Effector memory CD8-positive, alpha-beta T cell (primary cell): Measurements from ENCODE around the gene EIF4G3.

ENCODE experiments used
- ATAC-seq: fragments of 150-1000 bp; cut with Tn5 transposase; replicated peaks from 2 replicates; pipeline ENCODE4 v1.10.0; 2021; ENCODE audit warnings: mild to moderate bottlenecking, moderate library complexity
- DNase-seq, 3 experiments: peaks; one replicate each; pipeline ENCODE4 v3.0.0; 2021
- H3K27ac Mint-ChIP-seq, 2 donors: one replicate each; pipeline ENCODE4 v1.8.0; 2022; ENCODE audit warnings: mild to moderate bottlenecking in 2 of 2, mixed read lengths in 2 of 2, moderate library complexity in 2 of 2
- H3K27me3 Mint-ChIP-seq, 2 donors: one replicate each; pipeline ENCODE4 v1.8.0; 2022; ENCODE audit warnings: mixed read lengths in 2 of 2
- H3K36me3 Mint-ChIP-seq: one replicate; pipeline ENCODE4 v1.8.0; 2022; ENCODE audit warnings: mild to moderate bottlenecking, moderate library complexity, mixed read lengths; ENCODE audit not compliant: insufficient read depth
- H3K4me1 Mint-ChIP-seq, 2 donors: one replicate each; pipeline ENCODE4 v1.8.0; 2022; ENCODE audit warnings: low read depth in 2 of 2, mixed read lengths in 2 of 2
- H3K4me3 Mint-ChIP-seq, 2 donors: one replicate each; pipeline ENCODE4 v1.8.0; 2022; ENCODE audit warnings: mild to moderate bottlenecking in 2 of 2, mixed read lengths in 2 of 2, moderate library complexity in 2 of 2
- H3K9me3 Mint-ChIP-seq, 2 donors: one replicate each; pipeline ENCODE4 v1.8.0; 2022; ENCODE audit warnings: mixed read lengths in 2 of 2

Gene EIF4G3

GRCh38 chr1:20903437-20903836 is 273.3 kb downstream of the EIF4G3 start:
- DNase-seq = no peak
- no peaks in the 10 kb centered on the region for H3K9me3 Mint-ChIP-seq
- no peak overlapping the region for H3K4me3 Mint-ChIP-seq
- H3K27ac Mint-ChIP-seq = no peak overlapping the region
- peaks cover 2 to 6% of the 10 kb centered on the region in 2 donors for H3K4me1 Mint-ChIP-seq
- no peaks in the 10 kb centered on the region for H3K27me3 Mint-ChIP-seq
- H3K36me3 Mint-ChIP-seq = peaks cover 4% of the 10 kb centered on the region
- peak; percentile 84 for ATAC-seq

DNA sequence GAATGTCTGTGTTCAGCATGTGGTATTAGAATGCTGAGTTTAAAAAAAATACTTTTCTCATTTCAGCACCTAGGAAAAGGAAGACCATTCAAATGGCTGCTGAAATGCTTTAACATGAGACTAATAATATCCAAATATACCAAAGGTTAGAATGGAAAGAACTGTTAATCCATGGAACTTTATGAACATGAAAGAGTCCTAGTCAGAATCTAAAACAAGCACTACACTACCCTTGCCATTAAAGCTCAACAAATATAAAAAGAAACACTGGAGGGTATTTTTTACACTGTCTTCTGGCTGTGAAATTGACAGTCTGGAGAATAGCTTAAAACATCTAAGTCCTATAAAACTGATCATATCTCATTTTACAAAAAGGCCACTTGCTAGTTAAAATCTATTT is 276.6 kb downstream of the EIF4G3 start:
- ATAC-seq (no peak), DNase-seq (no peak)
- Mint-ChIP-seq H3K36me3 (peaks cover 4% of the 10 kb centered on the region), H3K4me1 (peaks cover 2 to 6% of the 10 kb centered on the region in 2 donors), H3K9me3 (no peaks in the 10 kb centered on the region), H3K27me3 (no peaks in the 10 kb centered on the region), H3K27ac (peak overlapping the region in 1 of 2 donors; percentile 32), H3K4me3 (no peak overlapping the region)

- DNase-seq (no peak), ATAC-seq (no peak)
- no peak overlapping the region for H3K4me3 Mint-ChIP-seq
- H3K27ac Mint-ChIP-seq = peak overlapping the region in 1 of 2 donors; percentile 32
- H3K4me1 Mint-ChIP-seq = peaks cover 2 to 6% of the 10 kb centered on the region in 2 donors
- H3K27me3 Mint-ChIP-seq = no peaks in the 10 kb centered on the region
- peaks cover 10% of the 10 kb centered on the region for H3K36me3 Mint-ChIP-seq
- H3K9me3 Mint-ChIP-seq = no peaks in the 10 kb centered on the region
These were observed 277.3 kb downstream of the EIF4G3 start for GRCh38 chr1:20899154-20899972.

GRCh38 chr1:20896826-20897225 is 279.9 kb downstream of the EIF4G3 start:
- Mint-ChIP-seq H3K36me3 (peaks cover 27% of the 10 kb centered on the region), H3K27ac (no peak overlapping the region), H3K9me3 (no peaks in the 10 kb centered on the region), H3K27me3 (no peaks in the 10 kb centered on the region), H3K4me3 (no peak overlapping the region), H3K4me1 (no peaks in the 10 kb centered on the region)
- ATAC-seq (no peak), DNase-seq (no peak)

GRCh38 chr1:20893931-20894330 is 282.8 kb downstream of the EIF4G3 start:
- Mint-ChIP-seq H3K36me3 (peaks cover 52% of the 10 kb centered on the region), H3K4me1 (no peaks in the 10 kb centered on the region), H3K9me3 (no peaks in the 10 kb centered on the region), H3K4me3 (no peak overlapping the region), H3K27ac (peak overlapping the region in 1 of 2 donors; percentile 10), H3K27me3 (no peaks in the 10 kb centered on the region)
- DNase-seq (no peak), ATAC-seq (no peak)

GRCh38 chr1:20891091-20891490 is 285.6 kb downstream of the EIF4G3 start:
- ATAC-seq (no peak), DNase-seq (no peak)
- no peaks in the 10 kb centered on the region for H3K27me3 Mint-ChIP-seq
- H3K36me3 Mint-ChIP-seq = peaks cover 56% of the 10 kb centered on the region
- no peaks in the 10 kb centered on the region for H3K9me3 Mint-ChIP-seq
- H3K4me1 Mint-ChIP-seq = no peaks in the 10 kb centered on the region
- H3K4me3 Mint-ChIP-seq = no peak overlapping the region
- H3K27ac Mint-ChIP-seq = no peak overlapping the region

GRCh38 chr1:20887246-20887645 is 289.5 kb downstream of the EIF4G3 start:
- Mint-ChIP-seq H3K36me3 (peaks cover 37% of the 10 kb centered on the region), H3K27ac (no peak overlapping the region), H3K27me3 (no peaks in the 10 kb centered on the region), H3K9me3 (no peaks in the 10 kb centered on the region), H3K4me1 (no peaks in the 10 kb centered on the region), H3K4me3 (no peak overlapping the region)
- DNase-seq (no peak), ATAC-seq (no peak)

DNA sequence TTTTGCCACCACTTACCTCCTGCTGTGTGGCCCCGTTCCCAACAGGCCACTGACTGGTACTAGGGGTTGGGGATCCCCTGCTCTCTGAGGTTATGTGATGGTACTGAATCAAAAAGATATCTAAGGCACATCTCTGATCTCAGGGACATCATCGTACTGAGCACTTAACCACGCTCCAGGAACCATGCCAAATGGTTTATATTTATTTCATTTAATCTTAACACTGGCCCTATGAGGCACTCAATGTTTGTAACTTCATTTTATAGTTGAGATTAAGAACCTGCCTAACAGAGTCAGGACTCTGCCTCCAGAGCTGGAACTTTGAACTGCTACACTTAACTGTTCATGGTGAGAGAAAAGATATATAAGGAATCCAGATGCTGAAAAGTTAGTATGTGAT is 291.6 kb downstream of the EIF4G3 start:
- ATAC-seq (no peak), DNase-seq (no peak)
- Mint-ChIP-seq H3K27ac (no peak overlapping the region), H3K4me1 (no peaks in the 10 kb centered on the region), H3K9me3 (no peaks in the 10 kb centered on the region), H3K4me3 (no peak overlapping the region), H3K27me3 (no peaks in the 10 kb centered on the region), H3K36me3 (peaks cover 21% of the 10 kb centered on the region)

DNA sequence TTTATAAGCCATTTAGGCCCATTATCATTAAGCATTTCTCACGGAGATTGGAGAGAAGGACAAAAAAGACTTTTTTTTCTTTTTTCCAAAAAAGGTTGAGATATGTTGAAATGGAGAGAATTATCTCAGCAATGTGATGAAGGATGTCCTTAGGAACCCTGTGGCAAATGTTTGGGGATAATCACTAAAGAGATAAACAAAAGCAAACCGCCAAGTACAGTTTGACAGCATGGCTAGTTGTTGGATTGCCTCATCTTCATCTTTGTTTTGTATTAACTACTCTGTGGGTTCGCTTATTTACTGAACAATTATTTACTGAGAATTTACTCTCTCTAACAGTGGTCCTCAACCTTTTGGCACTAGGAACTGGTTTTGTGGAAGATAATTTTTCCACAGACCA is 292.2 kb downstream of the EIF4G3 start:
- Mint-ChIP-seq H3K27me3 (no peaks in the 10 kb centered on the region), H3K36me3 (peaks cover 16% of the 10 kb centered on the region), H3K4me3 (no peak overlapping the region), H3K27ac (no peak overlapping the region), H3K4me1 (no peaks in the 10 kb centered on the region), H3K9me3 (no peaks in the 10 kb centered on the region)
- DNase-seq (no peak), ATAC-seq (no peak)

DNA sequence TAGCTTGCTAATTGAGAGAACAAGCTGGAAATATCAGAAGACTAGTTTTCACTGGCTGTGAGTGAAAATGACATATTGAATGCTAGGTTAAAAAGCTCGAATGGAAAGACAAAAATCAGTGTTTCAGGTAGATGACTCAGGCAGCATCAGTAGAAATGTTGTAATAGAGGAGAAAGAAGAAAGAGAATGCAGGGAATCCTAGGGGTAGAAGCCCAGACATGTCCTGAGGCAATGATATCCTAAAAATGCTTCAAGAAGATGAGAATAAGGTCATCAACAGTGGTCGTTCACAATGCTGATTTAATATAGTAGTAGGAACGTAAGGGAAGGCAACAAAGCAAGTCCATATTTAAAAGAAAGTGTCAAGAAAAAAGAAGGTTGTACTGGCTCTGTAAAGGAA is 292.9 kb downstream of the EIF4G3 start:
- DNase-seq (no peak), ATAC-seq (no peak)
- no peak overlapping the region for H3K4me3 Mint-ChIP-seq
- no peak overlapping the region for H3K27ac Mint-ChIP-seq
- H3K36me3 Mint-ChIP-seq = peaks cover 8% of the 10 kb centered on the region
- H3K27me3 Mint-ChIP-seq = no peaks in the 10 kb centered on the region
- no peaks in the 10 kb centered on the region for H3K9me3 Mint-ChIP-seq
- no peaks in the 10 kb centered on the region for H3K4me1 Mint-ChIP-seq

GRCh38 chr1:20882837-20883236 is 293.9 kb downstream of the EIF4G3 start:
- DNase-seq (no peak), ATAC-seq (no peak)
- H3K4me3 Mint-ChIP-seq = no peak overlapping the region
- no peak overlapping the region for H3K27ac Mint-ChIP-seq
- H3K9me3 Mint-ChIP-seq = no peaks in the 10 kb centered on the region
- H3K36me3 Mint-ChIP-seq = peaks cover 12% of the 10 kb centered on the region
- H3K4me1 Mint-ChIP-seq = no peaks in the 10 kb centered on the region
- H3K27me3 Mint-ChIP-seq = no peaks in the 10 kb centered on the region

- Mint-ChIP-seq H3K4me3 (no peak overlapping the region), H3K27ac (no peak overlapping the region), H3K27me3 (no peaks in the 10 kb centered on the region), H3K36me3 (peaks cover 13% of the 10 kb centered on the region), H3K9me3 (no peaks in the 10 kb centered on the region), H3K4me1 (peaks cover 3 to 4% of the 10 kb centered on the region in 2 donors)
- ATAC-seq (no peak), DNase-seq (no peak)
These were observed 297.9 kb downstream of the EIF4G3 start for GRCh38 chr1:20878799-20879198.

- DNase-seq = no peak
- no peaks in the 10 kb centered on the region for H3K9me3 Mint-ChIP-seq
- H3K27me3 Mint-ChIP-seq = no peaks in the 10 kb centered on the region
- H3K4me3 Mint-ChIP-seq = no peak overlapping the region
- peaks cover 3 to 4% of the 10 kb centered on the region in 2 donors for H3K4me1 Mint-ChIP-seq
- peak overlapping the region in 1 of 2 donors; percentile 51 for H3K27ac Mint-ChIP-seq
- no peak for ATAC-seq
- peaks cover 8% of the 10 kb centered on the region for H3K36me3 Mint-ChIP-seq
These were observed 301.3 kb downstream of the EIF4G3 start for GRCh38 chr1:20875198-20875973.

DNA sequence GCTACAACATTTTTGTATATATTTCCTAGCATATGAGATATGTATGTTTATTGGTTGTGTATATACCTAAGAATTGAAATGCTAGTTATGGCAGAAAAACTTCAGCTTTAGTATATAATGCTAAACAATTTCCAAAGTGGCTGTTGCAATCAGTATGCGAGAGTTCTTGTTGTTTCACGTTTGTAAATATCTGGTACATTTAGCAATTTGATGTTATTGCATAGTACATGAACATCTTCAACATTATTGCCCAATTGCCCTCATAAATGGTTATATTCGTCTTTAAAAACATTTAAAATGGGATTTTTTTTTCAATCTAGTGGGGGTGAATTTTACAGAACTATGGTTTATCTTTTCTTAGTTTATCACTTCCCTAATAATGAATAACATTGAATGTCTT is 303.4 kb downstream of the EIF4G3 start:
- H3K27me3 Mint-ChIP-seq = no peaks in the 10 kb centered on the region
- H3K4me3 Mint-ChIP-seq = no peak overlapping the region

More for the DNA sequence above, 303.4 kb downstream of the EIF4G3 start:
- Mint-ChIP-seq H3K4me1 (peaks cover 3 to 4% of the 10 kb centered on the region in 2 donors), H3K9me3 (no peaks in the 10 kb centered on the region), H3K27ac (no peak overlapping the region), H3K36me3 (peaks cover 7% of the 10 kb centered on the region)
- DNase-seq (no peak), ATAC-seq (no peak)
